NCI-H1105 treated with DMSO at 0.1 percent for 48 hours (cell line): ENCODE results near the gene COPS9.

ENCODE experiments used
- DNase-seq: peaks from one replicate; lab custom pipeline; 2025; lab: John Stamatoyannopoulos, UW

The COPS9 gene

GRCh38 chr2:240109386-240109785, 26.7 kb downstream of the COPS9 start:
- no peak for DNase-seq

- no peak for DNase-seq
Measured at GRCh38 chr2:240107477-240107796, 28.7 kb downstream of the COPS9 start.

GRCh38 chr2:240106765-240107476, 29.2 kb downstream of the COPS9 start:
- DNase-seq: no peak

- DNase-seq: no peak
Measured at GRCh38 chr2:240105982-240106381, 30.1 kb downstream of the COPS9 start.

- DNase-seq: no peak
Measured at GRCh38 chr2:240103136-240103535, 33.0 kb downstream of the COPS9 start.

- no peak for DNase-seq
Measured at GRCh38 chr2:240098349-240098748, 37.8 kb downstream of the COPS9 start.

GRCh38 chr2:240095556-240096523, 40.3 kb downstream of the COPS9 start:
- peak; percentile 12 for DNase-seq

- DNase-seq: no peak
Measured at GRCh38 chr2:240089306-240089705, 46.8 kb downstream of the COPS9 start.

GRCh38 chr2:240086563-240086962, 49.5 kb downstream of the COPS9 start:
- DNase-seq: no peak
